AG09309 (cell line): ENCODE measurements around the gene ITGA11.
"Not testable (repeated sequence)": the region's sequence is repeated elsewhere in the genome, so short reads cannot be mapped to it uniquely, and the experiment has no call there.

Experiments
- DNase-seq: peaks from one replicate; pipeline ENCODE4 v3.0.0-alpha.2; 2010; ENCODE audit warnings: low read depth
- H3K4me3 ChIP-seq: 2 replicates; pipeline ENCODE4 v1.5.1; 2011; ENCODE audit warnings: mild to moderate bottlenecking, low read depth, low read length, moderate library complexity; ENCODE audit not compliant: control insufficient read depth
- CTCF ChIP-seq: IDR thresholded peaks from 2 replicates; pipeline ENCODE4 v1.5.1; 2011; ENCODE audit warnings: mild to moderate bottlenecking, low read depth, low read length, inconsistent platforms; ENCODE audit not compliant: insufficient read depth, control insufficient read depth; ENCODE audit errors: missing control alignments

The ITGA11 gene

GRCh38 chr15:68403161-68403941 lies 28.6 kb downstream of the ITGA11 start:
- no peak for TF ChIP-seq CTCF
- no peak overlapping the region for H3K4me3 ChIP-seq
- DNase-seq: no peak

DNA sequence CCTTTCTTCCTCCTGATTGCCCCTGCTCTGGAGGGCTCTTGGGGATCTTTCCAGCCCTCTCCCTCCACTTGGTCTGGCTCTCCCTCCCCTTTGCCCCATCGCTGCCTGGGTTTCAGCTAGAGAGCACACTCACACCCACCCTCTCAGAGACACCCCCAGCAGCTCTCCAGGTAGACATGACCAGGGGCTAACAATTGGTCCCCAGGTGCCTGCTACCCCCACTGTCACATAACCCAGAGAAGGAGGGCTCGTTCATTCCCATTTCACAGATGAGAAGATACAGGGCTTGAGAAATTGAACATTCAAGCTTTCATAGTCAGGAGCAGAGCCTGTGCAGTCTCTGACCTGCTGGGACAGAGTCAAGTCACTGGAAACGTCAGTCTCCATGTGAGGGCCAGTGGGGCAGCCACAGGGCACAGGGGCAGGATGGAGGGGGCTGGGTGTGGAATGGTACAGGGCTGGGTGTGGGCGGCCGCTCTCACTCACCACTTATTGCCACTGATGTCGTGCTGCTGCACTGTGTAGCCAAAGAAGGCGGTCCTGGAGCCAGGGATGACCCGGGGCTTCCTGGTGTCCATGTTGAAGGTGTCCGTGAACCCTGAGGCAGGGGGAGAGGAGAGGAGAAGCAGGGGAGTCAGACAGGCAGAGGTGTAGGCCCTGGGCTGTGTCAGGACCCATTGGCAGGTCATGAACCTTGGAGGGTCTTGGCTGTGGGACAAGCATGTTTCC lies 29.4 kb downstream of the ITGA11 start:
- no peak for TF ChIP-seq CTCF
- H3K4me3 ChIP-seq: no peak overlapping the region
- DNase-seq: no peak

DNA sequence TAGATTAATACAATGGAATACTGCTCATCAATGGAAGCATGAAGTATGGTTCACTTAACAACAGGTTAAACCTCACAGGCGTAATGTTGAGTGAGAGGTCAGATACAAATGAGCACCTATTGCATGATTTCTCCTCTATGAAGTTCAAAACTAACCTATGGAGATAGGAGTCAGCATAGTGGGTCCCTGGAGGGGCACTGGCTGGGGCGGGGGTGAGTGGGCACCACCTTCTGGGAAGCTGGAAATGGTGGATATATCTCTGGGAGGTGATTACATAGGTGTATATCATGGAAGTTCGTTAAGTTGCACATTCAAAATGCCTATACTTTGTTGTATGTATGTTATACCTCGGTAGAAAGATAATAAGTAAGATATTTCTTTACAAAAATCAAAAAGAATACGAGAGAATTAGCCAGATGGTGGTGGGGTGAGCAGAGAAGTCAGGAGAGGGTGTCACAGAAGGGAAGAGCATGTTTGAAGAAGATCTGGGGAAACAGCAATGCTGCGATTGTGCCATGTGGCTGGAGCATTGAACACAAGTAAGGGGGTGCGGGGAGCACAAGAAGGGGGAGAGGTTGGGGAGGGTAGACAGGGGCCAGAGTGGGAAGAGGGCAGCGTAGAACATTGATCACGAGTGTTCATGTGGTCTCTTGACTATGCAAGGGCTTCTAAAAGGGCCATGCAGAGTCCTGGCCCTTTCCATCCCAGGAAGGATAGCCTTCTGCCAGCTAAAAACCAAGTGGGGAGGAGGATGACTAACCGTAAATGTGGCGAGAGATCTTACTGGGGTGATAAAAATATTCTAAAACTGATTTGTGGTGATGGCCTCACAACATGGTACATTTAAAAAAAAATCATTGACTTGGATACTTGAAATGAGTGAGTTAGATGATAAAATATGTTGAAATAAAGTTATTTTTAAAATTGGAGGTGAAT lies 30.2 kb downstream of the ITGA11 start:
- no peak overlapping the region for H3K4me3 ChIP-seq
- no peak for TF ChIP-seq CTCF
- DNase-seq: no peak

- no peak overlapping the region for H3K4me3 ChIP-seq
- DNase-seq: no peak
- no peak for TF ChIP-seq CTCF
Measured at GRCh38 chr15:68400066-68400456, 31.9 kb downstream of the ITGA11 start.

GRCh38 chr15:68399096-68400065 lies 32.6 kb downstream of the ITGA11 start:
- no peak for DNase-seq
- no peak overlapping the region for H3K4me3 ChIP-seq
- no peak for TF ChIP-seq CTCF

DNA sequence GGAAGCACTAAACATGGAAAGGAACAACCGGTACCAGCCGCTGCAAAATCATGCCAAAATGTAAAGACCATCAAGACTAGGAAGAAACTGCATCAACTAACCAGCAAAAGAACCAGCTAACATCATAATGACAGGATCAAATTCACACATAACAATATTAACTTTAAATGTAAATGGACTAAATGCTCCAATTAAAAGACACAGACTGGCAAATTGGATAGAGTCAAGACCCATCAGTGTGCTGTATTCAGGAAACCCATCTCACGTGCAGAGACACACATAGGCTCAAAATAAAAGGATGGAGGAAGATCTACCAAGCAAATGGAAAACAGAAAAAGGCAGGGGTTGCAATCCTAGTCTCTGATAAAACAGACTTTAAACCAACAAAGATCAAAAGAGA lies 34.0 kb downstream of the ITGA11 start:
- not testable (repeated sequence) for DNase-seq, H3K4me3 ChIP-seq
